Measurements from ENCODE around the gene TRIP13.

Gene TRIP13

GRCh38 chr5:888638-889035, 4.0 kb upstream of the TRIP13 start:
- TF ChIP-seq ISL1 (CRISPR knock-in tag; IDR thresholded peaks at IDR 0.05) (no peak), ZNF70 (CRISPR knock-in tag; IDR thresholded peaks at IDR 0.05) (no peak), TSHZ2 (CRISPR knock-in tag; IDR thresholded peaks at IDR 0.05) (no peak), OSR1 (CRISPR knock-in tag; IDR thresholded peaks at IDR 0.05) (no peak), GLIS3 (CRISPR knock-in tag; IDR thresholded peaks at IDR 0.05) (no peak)

GRCh38 chr5:889075-889710, 3.5 kb upstream of the TRIP13 start:
- ATAC-seq: no peak
- TF ChIP-seq ZC3H10 (CRISPR knock-in tag; IDR thresholded peaks at IDR 0.05) (no peak), ZNF70 (CRISPR knock-in tag; IDR thresholded peaks at IDR 0.05) (no peak), RARB (CRISPR knock-in tag; IDR thresholded peaks at IDR 0.05) (no peak), BACH2 (CRISPR knock-in tag; IDR thresholded peaks at IDR 0.05; ENCODE audit: borderline replicate concordance) (no peak), ZNF8 (CRISPR knock-in tag; IDR thresholded peaks at IDR 0.05) (no peak), ARNTL (CRISPR knock-in tag; IDR thresholded peaks at IDR 0.05; ENCODE audit: borderline replicate concordance, low read depth) (no peak), CSRNP3 (CRISPR knock-in tag; IDR thresholded peaks at IDR 0.05) (no peak), ZNF565 (CRISPR knock-in tag; conservative IDR thresholded peaks at IDR 0.05; ENCODE audit: low read depth) (no peak), ZFP30 (CRISPR knock-in tag; IDR thresholded peaks at IDR 0.05) (no peak), CREB5 (CRISPR knock-in tag; IDR thresholded peaks at IDR 0.05; ENCODE audit: low read depth) (no peak), TSHZ2 (CRISPR knock-in tag; IDR thresholded peaks at IDR 0.05) (no peak), SNAI2 (CRISPR knock-in tag; IDR thresholded peaks at IDR 0.05) (no peak)

More at GRCh38 chr5:888638-889035, 4.0 kb upstream of the TRIP13 start:
- no peak for ATAC-seq

- ATAC-seq: peak; percentile 88
- no peak for TF ChIP-seq ESRRG (CRISPR knock-in tag; IDR thresholded peaks at IDR 0.05)
- no peak for TF ChIP-seq ARNTL (CRISPR knock-in tag; IDR thresholded peaks at IDR 0.05; ENCODE audit: borderline replicate concordance, low read depth)
- no peak for TF ChIP-seq ZNF8 (CRISPR knock-in tag; IDR thresholded peaks at IDR 0.05)
- TF ChIP-seq CREB5 (CRISPR knock-in tag; IDR thresholded peaks at IDR 0.05; ENCODE audit: low read depth): no peak
- no peak for TF ChIP-seq PPARA (CRISPR knock-in tag; IDR thresholded peaks at IDR 0.05; ENCODE audit: borderline replicate concordance)
- no peak for TF ChIP-seq ZFP30 (CRISPR knock-in tag; IDR thresholded peaks at IDR 0.05)
- TF ChIP-seq SNAI2 (CRISPR knock-in tag; IDR thresholded peaks at IDR 0.05): no peak
- TF ChIP-seq ZFP3 (CRISPR knock-in tag; IDR thresholded peaks at IDR 0.05): no peak
- TF ChIP-seq TCF4 (CRISPR knock-in tag; IDR thresholded peaks at IDR 0.05; ENCODE audit: borderline replicate concordance): no peak
- TF ChIP-seq RARB (CRISPR knock-in tag; IDR thresholded peaks at IDR 0.05): no peak
- TF ChIP-seq ZNF70 (CRISPR knock-in tag; IDR thresholded peaks at IDR 0.05): no peak
- TF ChIP-seq CSRNP3 (CRISPR knock-in tag; IDR thresholded peaks at IDR 0.05): no peak
These were observed 1.4 kb upstream of the TRIP13 start for GRCh38 chr5:891117-891836.
